HL-60 (cell line): Measurements from ENCODE around the gene KIF15.

Experiments
- DNase-seq, 2 experiments: peaks; one replicate each; pipeline ENCODE4 v3.0.0-alpha.2; 2010 to 2020; ENCODE audit warnings: low read depth in 1 of 2, low spot score in 1 of 2
- H3K27ac ChIP-seq: fragments of 250-450 bp; sonication (Bioruptor Pico); replicated peaks from 2 replicates; pipeline ENCODE4 v1.5.1; 2020; ENCODE audit warnings: mild to moderate bottlenecking, moderate library complexity
- H3K27me3 ChIP-seq: fragments of 250-450 bp; sonication (Bioruptor Pico); 2 replicates; pipeline ENCODE4 v1.5.1; 2021; ENCODE audit warnings: mild to moderate bottlenecking, moderate library complexity; ENCODE audit not compliant: insufficient read depth, poor library complexity, severe bottlenecking
- H3K4me3 ChIP-seq: replicated peaks from 2 replicates; pipeline ENCODE4 v1.5.1; 2011; ENCODE audit warnings: mild to moderate bottlenecking, control low read depth, low read length; ENCODE audit not compliant: insufficient read depth
- GABPA ChIP-seq: IDR thresholded peaks from 2 replicates; pipeline ENCODE4 v1.6.1; 2012; ENCODE audit warnings: low read depth
- POLR2AphosphoS5 ChIP-seq: IDR thresholded peaks from 2 replicates; pipeline ENCODE4 v1.6.1; 2012; ENCODE audit warnings: low read depth
- SPI1 ChIP-seq: IDR thresholded peaks from 2 replicates; pipeline ENCODE4 v1.6.1; 2012; ENCODE audit warnings: low read depth, mild to moderate bottlenecking, borderline replicate concordance
- TF ChIP-seq, protein P1 (sequence below): IDR thresholded peaks from 2 replicates; pipeline ENCODE4 v1.6.1; 2012; ENCODE audit warnings: low read depth; ENCODE audit not compliant: insufficient replicate concordance
- TF ChIP-seq, protein P2 (sequence below): IDR thresholded peaks from one replicate; pipeline ENCODE4 v1.5.1; 2011; ENCODE audit warnings: low read length, control low read depth, inconsistent platforms; ENCODE audit not compliant: insufficient read depth

Gene KIF15

GRCh38 chr3:44896440-44896839 is 134.8 kb downstream of the KIF15 start:
- Histone ChIP-seq H3K27me3 (no peaks in the 10 kb centered on the region), H3K27ac (no peak overlapping the region), H3K4me3 (no peak overlapping the region)
- DNase-seq: no peak
- TF ChIP-seq GABPA: no peak
- TF ChIP-seq POLR2AphosphoS5: no peak
- TF ChIP-seq SPI1: no peak

- Histone ChIP-seq H3K4me3 (no peak overlapping the region), H3K27ac (no peak overlapping the region), H3K27me3 (no peaks in the 10 kb centered on the region)
- DNase-seq: no peak
- TF ChIP-seq POLR2AphosphoS5 (no peak), SPI1 (no peak), GABPA (no peak)
- TF ChIP-seq, protein P1, sequence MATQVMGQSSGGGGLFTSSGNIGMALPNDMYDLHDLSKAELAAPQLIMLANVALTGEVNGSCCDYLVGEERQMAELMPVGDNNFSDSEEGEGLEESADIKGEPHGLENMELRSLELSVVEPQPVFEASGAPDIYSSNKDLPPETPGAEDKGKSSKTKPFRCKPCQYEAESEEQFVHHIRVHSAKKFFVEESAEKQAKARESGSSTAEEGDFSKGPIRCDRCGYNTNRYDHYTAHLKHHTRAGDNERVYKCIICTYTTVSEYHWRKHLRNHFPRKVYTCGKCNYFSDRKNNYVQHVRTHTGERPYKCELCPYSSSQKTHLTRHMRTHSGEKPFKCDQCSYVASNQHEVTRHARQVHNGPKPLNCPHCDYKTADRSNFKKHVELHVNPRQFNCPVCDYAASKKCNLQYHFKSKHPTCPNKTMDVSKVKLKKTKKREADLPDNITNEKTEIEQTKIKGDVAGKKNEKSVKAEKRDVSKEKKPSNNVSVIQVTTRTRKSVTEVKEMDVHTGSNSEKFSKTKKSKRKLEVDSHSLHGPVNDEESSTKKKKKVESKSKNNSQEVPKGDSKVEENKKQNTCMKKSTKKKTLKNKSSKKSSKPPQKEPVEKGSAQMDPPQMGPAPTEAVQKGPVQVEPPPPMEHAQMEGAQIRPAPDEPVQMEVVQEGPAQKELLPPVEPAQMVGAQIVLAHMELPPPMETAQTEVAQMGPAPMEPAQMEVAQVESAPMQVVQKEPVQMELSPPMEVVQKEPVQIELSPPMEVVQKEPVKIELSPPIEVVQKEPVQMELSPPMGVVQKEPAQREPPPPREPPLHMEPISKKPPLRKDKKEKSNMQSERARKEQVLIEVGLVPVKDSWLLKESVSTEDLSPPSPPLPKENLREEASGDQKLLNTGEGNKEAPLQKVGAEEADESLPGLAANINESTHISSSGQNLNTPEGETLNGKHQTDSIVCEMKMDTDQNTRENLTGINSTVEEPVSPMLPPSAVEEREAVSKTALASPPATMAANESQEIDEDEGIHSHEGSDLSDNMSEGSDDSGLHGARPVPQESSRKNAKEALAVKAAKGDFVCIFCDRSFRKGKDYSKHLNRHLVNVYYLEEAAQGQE: no peak
- TF ChIP-seq, protein P2, sequence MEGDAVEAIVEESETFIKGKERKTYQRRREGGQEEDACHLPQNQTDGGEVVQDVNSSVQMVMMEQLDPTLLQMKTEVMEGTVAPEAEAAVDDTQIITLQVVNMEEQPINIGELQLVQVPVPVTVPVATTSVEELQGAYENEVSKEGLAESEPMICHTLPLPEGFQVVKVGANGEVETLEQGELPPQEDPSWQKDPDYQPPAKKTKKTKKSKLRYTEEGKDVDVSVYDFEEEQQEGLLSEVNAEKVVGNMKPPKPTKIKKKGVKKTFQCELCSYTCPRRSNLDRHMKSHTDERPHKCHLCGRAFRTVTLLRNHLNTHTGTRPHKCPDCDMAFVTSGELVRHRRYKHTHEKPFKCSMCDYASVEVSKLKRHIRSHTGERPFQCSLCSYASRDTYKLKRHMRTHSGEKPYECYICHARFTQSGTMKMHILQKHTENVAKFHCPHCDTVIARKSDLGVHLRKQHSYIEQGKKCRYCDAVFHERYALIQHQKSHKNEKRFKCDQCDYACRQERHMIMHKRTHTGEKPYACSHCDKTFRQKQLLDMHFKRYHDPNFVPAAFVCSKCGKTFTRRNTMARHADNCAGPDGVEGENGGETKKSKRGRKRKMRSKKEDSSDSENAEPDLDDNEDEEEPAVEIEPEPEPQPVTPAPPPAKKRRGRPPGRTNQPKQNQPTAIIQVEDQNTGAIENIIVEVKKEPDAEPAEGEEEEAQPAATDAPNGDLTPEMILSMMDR: no peak
Observed at GRCh38 chr3:44899683-44900367, 138.2 kb downstream of the KIF15 start.

- H3K27ac ChIP-seq: no peak overlapping the region
- H3K4me3 ChIP-seq: no peak overlapping the region
- TF ChIP-seq SPI1 (no peak), GABPA (no peak), POLR2AphosphoS5 (no peak)
- TF ChIP-seq, protein P2: no peak
- TF ChIP-seq, protein P1: no peak
- no peak for DNase-seq
- H3K27me3 ChIP-seq: no peaks in the 10 kb centered on the region
Observed at GRCh38 chr3:44902628-44903027, 141.0 kb downstream of the KIF15 start.
